Naive thymus-derived CD8-positive, alpha-beta T cell (primary cell): ENCODE results near the gene INHBC. TPM values are rescaled to one million over a fixed set of nuclear protein-coding genes. Genes with fewer than 3 reads are reported as not detected.

Experiments
- ATAC-seq, 2 donors: fragments of 150-1000 bp; cut with Tn5 transposase in 1 of 2; sonication (Bioruptor Pico), chemical (Tn5 transposase) in 1 of 2; 1 replicate in 1 of 2; 2 replicates in 1 of 2; pipeline ENCODE4 v1.10.0; 2021; ENCODE audit warnings: mild to moderate bottlenecking in 2 of 2, moderate library complexity in 2 of 2
- POLR2A ChIA-PET: fragments of 350-600 bp; sonication (Branson Sonifier 250); formaldehyde crosslinking; loops from one replicate; lab custom pipeline; 2021; ENCODE audit warnings: antibody characterized with exemption; lab: Charles Lee
- DNase-seq, 10 donors: peaks; one replicate each; pipeline versions ENCODE4 v3.0.0 to v3.0.0-alpha.2; 2020 to 2022
- H3K27ac Mint-ChIP-seq, 10 donors: one replicate each; pipeline ENCODE4 v1.8.0; 2020 to 2022; ENCODE audit warnings: mild to moderate bottlenecking in 10 of 10, mixed read lengths in 10 of 10, moderate library complexity in 4 of 10, inconsistent platforms in 1 of 10
- H3K27me3 Mint-ChIP-seq, 5 donors: one replicate each; pipeline ENCODE4 v1.8.0; 2021 to 2022; ENCODE audit warnings: mixed read lengths in 5 of 5
- H3K36me3 Mint-ChIP-seq, 3 donors: one replicate each; pipeline ENCODE4 v1.8.0; 2020 to 2022; ENCODE audit warnings: mixed read lengths in 3 of 3, mild to moderate bottlenecking in 2 of 3, inconsistent platforms in 1 of 3
- H3K4me1 Mint-ChIP-seq, 4 donors: one replicate each; pipeline ENCODE4 v1.8.0; 2021 to 2022; ENCODE audit warnings: mixed read lengths in 4 of 4
- H3K4me3 Mint-ChIP-seq, 10 donors: one replicate each; pipeline ENCODE4 v1.8.0; 2020 to 2022; ENCODE audit warnings: mild to moderate bottlenecking in 10 of 10, mixed read lengths in 10 of 10, moderate library complexity in 6 of 10, inconsistent platforms in 1 of 10
- H3K9me3 Mint-ChIP-seq, 9 donors: one replicate each; pipeline ENCODE4 v1.8.0; 2020 to 2022; ENCODE audit warnings: mixed read lengths in 9 of 9, mild to moderate bottlenecking in 3 of 9, inconsistent platforms in 1 of 9, moderate library complexity in 1 of 9
- polyA plus RNA-seq, 3 donors: library from polyadenylated mRNA; unstranded; fragments of 300-500 nt; fragmentation: Illumina TruSeq; gene quantifications; one replicate each; pipeline ENCODE4 v1.2.3, GENCODE V29; 2021
- total RNA-seq, 8 experiments: library from RNA in 2 of 8; stranded (reverse) in 2 of 8; gene quantifications; one replicate each; pipeline ENCODE4 v1.2.3 and lab custom pipeline; 2021 to 2026

The INHBC gene
- total and polyA plus RNA-seq, 5 experiments from 2014 or later: 0.18 to 0.19 TPM; not detected in 3

DNA sequence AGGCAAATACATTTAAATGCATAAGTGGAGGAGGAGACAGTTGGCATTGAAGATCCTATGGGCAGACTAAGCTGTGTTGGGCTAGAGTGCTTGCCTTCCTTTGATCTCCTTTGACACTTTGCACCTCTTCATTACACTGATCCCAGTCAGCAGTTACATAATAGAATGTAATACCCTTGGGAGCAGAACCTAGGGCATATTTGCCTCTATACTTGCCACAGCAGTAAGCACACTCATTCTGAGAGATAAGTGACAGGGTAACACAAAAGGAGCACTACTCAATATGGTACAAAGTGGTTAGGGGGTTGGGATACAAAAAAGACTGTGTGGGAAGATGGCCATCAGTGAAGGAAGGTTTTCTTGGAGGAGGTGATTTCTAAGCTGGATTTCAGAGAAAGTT, 62.2 kb downstream of the INHBC start:
- DNase-seq: no peak
- peak overlapping the region in 7 of 10 donors; percentile 32 to 84 (median 57) for H3K27ac Mint-ChIP-seq
- H3K9me3 Mint-ChIP-seq: peaks cover 0 to 1% (median 0%) of the 10 kb centered on the region in 9 donors
- no peaks in the 10 kb centered on the region for H3K27me3 Mint-ChIP-seq
- peaks cover 11 to 82% (median 16%) of the 10 kb centered on the region in 3 donors for H3K36me3 Mint-ChIP-seq
- POLR2A ChIA-PET: interaction anchor here (0.7 to 1.1 kb wide), 2 partner anchors 16 to 43 kb away, joined by 3 read pairs; no protein-coding TSS in a partner anchor
- H3K4me1 Mint-ChIP-seq: peaks cover 0 to 20% (median 16%) of the 10 kb centered on the region in 4 donors
- no peak for ATAC-seq
- H3K4me3 Mint-ChIP-seq: no peak overlapping the region

GRCh38 chr12:57497223-57498131, 62.9 kb downstream of the INHBC start:
- ATAC-seq (no peak), DNase-seq (no peak)
- Mint-ChIP-seq H3K4me1 (peaks cover 0 to 20% (median 17%) of the 10 kb centered on the region in 4 donors), H3K27ac (peak overlapping the region in 8 of 10 donors; percentile 33 to 92 (median 68)), H3K27me3 (no peaks in the 10 kb centered on the region), H3K4me3 (no peak overlapping the region), H3K9me3 (peaks cover 0 to 1% (median 0%) of the 10 kb centered on the region in 9 donors), H3K36me3 (peaks cover 11 to 82% (median 16%) of the 10 kb centered on the region in 3 donors)
- POLR2A ChIA-PET: interaction anchor here (0.5 to 1.1 kb wide), 3 partner anchors 16 to 232 kb away, joined by 3 read pairs; no protein-coding TSS in a partner anchor

GRCh38 chr12:57498132-57498502, 63.5 kb downstream of the INHBC start:
- Mint-ChIP-seq H3K9me3 (peaks cover 0 to 1% (median 0%) of the 10 kb centered on the region in 9 donors), H3K27ac (peak overlapping the region in 3 of 10 donors; percentile 62 to 92 (median 80)), H3K36me3 (peaks cover 6 to 82% (median 13%) of the 10 kb centered on the region in 3 donors), H3K27me3 (no peaks in the 10 kb centered on the region), H3K4me1 (peaks cover 0 to 20% (median 12%) of the 10 kb centered on the region in 4 donors), H3K4me3 (no peak overlapping the region)
- POLR2A ChIA-PET: interaction anchor here (1.1 to 2.3 kb wide), 2 partner anchors 9 to 22 kb away, joined by 4 to 9 read pairs; partner anchors contain the start of gene DDIT3
- ATAC-seq (no peak), DNase-seq (no peak)

- Mint-ChIP-seq H3K4me1 (peaks cover 0 to 20% (median 12%) of the 10 kb centered on the region in 4 donors), H3K27ac (peak overlapping the region in 1 of 10 donors; percentile 71), H3K9me3 (peaks cover 0 to 1% (median 0%) of the 10 kb centered on the region in 9 donors), H3K27me3 (no peaks in the 10 kb centered on the region), H3K4me3 (no peak overlapping the region), H3K36me3 (peaks cover 6 to 86% (median 14%) of the 10 kb centered on the region in 3 donors)
- DNase-seq (no peak), ATAC-seq (no peak)
- POLR2A ChIA-PET: interaction anchor here (0.7 to 2.3 kb wide), 3 partner anchors 10 to 135 kb away, joined by 4 to 10 read pairs (median 9); partner anchors contain the start of gene DDIT3
Observed at GRCh38 chr12:57498571-57498970, 64.0 kb downstream of the INHBC start.

DNA sequence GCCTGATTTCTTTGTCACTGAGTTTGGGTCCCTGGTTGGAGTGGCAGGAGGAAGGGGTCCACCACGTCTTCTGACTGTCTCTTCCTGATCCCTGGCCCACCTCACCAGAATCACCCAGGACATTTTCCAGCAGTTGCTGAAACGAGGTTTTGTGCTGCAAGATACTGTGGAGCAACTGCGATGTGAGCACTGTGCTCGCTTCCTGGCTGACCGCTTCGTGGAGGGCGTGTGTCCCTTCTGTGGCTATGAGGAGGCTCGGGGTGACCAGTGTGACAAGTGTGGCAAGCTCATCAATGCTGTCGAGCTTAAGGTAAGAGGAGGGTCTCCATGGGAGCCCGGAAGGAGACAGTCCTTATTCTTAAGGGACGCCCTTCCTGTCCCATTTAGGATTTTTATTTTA, 65.6 kb downstream of the INHBC start:
- peaks cover 0 to 20% (median 12%) of the 10 kb centered on the region in 4 donors for H3K4me1 Mint-ChIP-seq
- peaks cover 0 to 1% (median 0%) of the 10 kb centered on the region in 9 donors for H3K9me3 Mint-ChIP-seq
- POLR2A ChIA-PET: interaction anchor here (1.1 to 2.3 kb wide), 2 partner anchors 12 to 20 kb away, joined by 4 to 9 read pairs; partner anchors contain the start of genes DDIT3 and MARS1
- peaks cover 6 to 94% (median 19%) of the 10 kb centered on the region in 3 donors for H3K36me3 Mint-ChIP-seq
- H3K4me3 Mint-ChIP-seq: peak overlapping the region in 1 of 10 donors; percentile 22
- no peaks in the 10 kb centered on the region for H3K27me3 Mint-ChIP-seq
- no peak for ATAC-seq
- peak overlapping the region in 3 of 10 donors; percentile 3 to 66 (median 34) for H3K27ac Mint-ChIP-seq
- no peak for DNase-seq

Other genes starting within 250 kb of the INHBC start
- under 1 TPM; 0.41 to 0.55 TPM for gene NXPH4, start 218.0 kb upstream of the INHBC start, total RNA-seq
- gene NXPH4, start 218.0 kb upstream of the INHBC start, polyA plus RNA-seq: not detected
- 10 to 100 TPM; 45.2 to 45.3 TPM for gene SHMT2, start 205.1 kb upstream of the INHBC start, total RNA-seq
- 10 to 100 TPM; 27.3 to 31.2 (median 28.8) TPM for gene SHMT2, start 205.1 kb upstream of the INHBC start, polyA plus RNA-seq
- gene STAC3, start 183.6 kb upstream of the INHBC start, total RNA-seq: 1 to 10 TPM; 2.5 to 2.6 TPM
- not detected for gene STAC3, start 183.6 kb upstream of the INHBC start, polyA plus RNA-seq
- gene R3HDM2, start 3.7 kb upstream of the INHBC start, total RNA-seq: 100 to 1,000 TPM; 104 to 115 TPM
- gene R3HDM2, start 3.7 kb upstream of the INHBC start, polyA plus RNA-seq: 10 to 100 TPM in 1 of 3 donors, 1 to 10 TPM in 2; 5.4 to 17.3 (median 7.4) TPM
- gene INHBE, start 20.5 kb downstream of the INHBC start, total RNA-seq: not detected
- gene INHBE, start 20.5 kb downstream of the INHBC start, polyA plus RNA-seq: under 1 TPM in 1 of 3 donors, not detected in 2; 0.16 TPM
- gene GLI1, start 25.0 kb downstream of the INHBC start, total RNA-seq: 1 to 10 TPM; 1.9 to 2.7 TPM
- not detected for gene GLI1, start 25.0 kb downstream of the INHBC start, polyA plus RNA-seq
- 100 to 1,000 TPM; 287 to 291 TPM for gene ARHGAP9, start 45.1 kb downstream of the INHBC start, total RNA-seq
- gene ARHGAP9, start 45.1 kb downstream of the INHBC start, polyA plus RNA-seq: 100 to 1,000 TPM; 136 to 240 (median 150) TPM
- 100 to 1,000 TPM; 368 to 386 TPM for gene MARS1, start 53.3 kb downstream of the INHBC start, total RNA-seq
- gene MARS1, start 53.3 kb downstream of the INHBC start, polyA plus RNA-seq: 10 to 100 TPM; 81.0 to 93.5 (median 91.9) TPM
- 10 to 100 TPM; 88.0 to 89.5 TPM for gene DDIT3, start 85.7 kb downstream of the INHBC start, total RNA-seq
- gene DDIT3, start 85.7 kb downstream of the INHBC start, polyA plus RNA-seq: 10 to 100 TPM; 13.1 to 18.7 (median 15.5) TPM
- gene MBD6, start 88.0 kb downstream of the INHBC start, total RNA-seq: 100 to 1,000 TPM in 1 of 2 experiments, 10 to 100 TPM in 1; 98.5 to 104 TPM
- 1 to 10 TPM in 2 of 3 donors, under 1 TPM in 1; 0.38 to 2.5 (median 2.1) TPM for gene MBD6, start 88.0 kb downstream of the INHBC start, polyA plus RNA-seq
- 10 to 100 TPM; 69.0 to 70.5 TPM for gene DCTN2, start 112.4 kb downstream of the INHBC start, total RNA-seq
- gene DCTN2, start 112.4 kb downstream of the INHBC start, polyA plus RNA-seq: 10 to 100 TPM; 60.6 to 67.8 (median 67.7) TPM
- gene KIF5A, start 115.3 kb downstream of the INHBC start, total RNA-seq: 1 to 10 TPM; 1.5 to 2.3 TPM
- gene KIF5A, start 115.3 kb downstream of the INHBC start, polyA plus RNA-seq: under 1 TPM in 2 of 3 donors, not detected in 1; 0.17 to 0.20 TPM
- gene PIP4K2C, start 156.4 kb downstream of the INHBC start, total RNA-seq: 10 to 100 TPM; 23.4 to 24.8 TPM
- gene PIP4K2C, start 156.4 kb downstream of the INHBC start, polyA plus RNA-seq: 10 to 100 TPM; 10.9 to 24.6 (median 22.7) TPM
- 10 to 100 TPM; 36.2 to 36.3 TPM for gene DTX3, start 170.0 kb downstream of the INHBC start, total RNA-seq
- 1 to 10 TPM; 4.9 to 9.4 (median 7.7) TPM for gene DTX3, start 170.0 kb downstream of the INHBC start, polyA plus RNA-seq
- gene ARHGEF25, start 176.7 kb downstream of the INHBC start, total RNA-seq: under 1 TPM; 0.27 to 0.55 TPM
- gene ARHGEF25, start 176.7 kb downstream of the INHBC start, polyA plus RNA-seq: not detected
- gene B4GALNT1, start 198.4 kb downstream of the INHBC start, total RNA-seq: under 1 TPM in 1 of 2 experiments, not detected in 1; 0.30 TPM
- gene B4GALNT1, start 198.4 kb downstream of the INHBC start, polyA plus RNA-seq: not detected